Erythroblast (primary cell): ENCODE results near the gene HOXD3.

Experiments
- GATA1 ChIP-seq: IDR thresholded peaks from 2 replicates; pipeline ENCODE4 v1.6.1; 2011; ENCODE audit warnings: low read depth, mild to moderate bottlenecking, control low read depth, low read length, moderate library complexity
- POLR2A ChIP-seq: IDR thresholded peaks from 2 replicates; pipeline ENCODE4 v1.6.1; 2011; ENCODE audit warnings: mild to moderate bottlenecking, low read length

DNA sequence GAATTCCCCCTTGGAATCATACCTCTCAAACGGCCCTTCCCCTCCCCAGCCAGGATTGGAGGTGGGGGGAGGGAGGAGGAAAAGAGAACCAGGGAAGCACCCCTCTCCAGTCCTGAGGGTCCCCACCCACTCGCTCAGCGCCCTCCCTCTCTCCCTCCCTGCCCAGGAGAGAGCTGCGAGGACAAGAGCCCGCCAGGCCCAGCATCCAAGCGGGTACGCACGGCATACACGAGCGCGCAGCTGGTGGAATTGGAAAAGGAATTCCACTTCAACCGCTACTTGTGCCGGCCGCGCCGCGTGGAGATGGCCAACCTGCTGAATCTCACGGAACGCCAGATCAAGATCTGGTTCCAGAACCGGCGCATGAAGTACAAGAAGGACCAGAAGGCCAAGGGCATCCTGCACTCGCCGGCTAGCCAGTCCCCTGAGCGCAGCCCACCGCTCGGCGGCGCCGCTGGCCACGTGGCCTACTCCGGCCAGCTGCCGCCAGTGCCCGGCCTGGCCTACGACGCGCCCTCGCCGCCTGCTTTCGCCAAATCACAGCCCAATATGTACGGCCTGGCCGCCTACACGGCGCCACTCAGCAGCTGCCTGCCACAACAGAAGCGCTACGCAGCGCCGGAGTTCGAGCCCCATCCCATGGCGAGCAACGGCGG lies 14.4 kb downstream of the HOXD3 start:
- TF ChIP-seq POLR2A (no peak), GATA1 (no peak)
